GM18858 (cell line): Measurements from ENCODE around the gene METTL21C.

Source experiments
- ATAC-seq: cut with Tn5 transposase; IDR thresholded peaks from one replicate; pipeline ENCODE4 v1.9.1; 2021; ENCODE audit not compliant: unreplicated experiment

METTL21C gene

GRCh38 chr13:102697929-102698648, 3.2 kb upstream of the METTL21C start:
- no peak for ATAC-seq

- ATAC-seq = no peak
Observed at GRCh38 chr13:102697264-102697663, 2.4 kb upstream of the METTL21C start.

GRCh38 chr13:102696465-102696864, 1.6 kb upstream of the METTL21C start:
- ATAC-seq = no peak

GRCh38 chr13:102693776-102694175, 1.1 kb downstream of the METTL21C start:
- ATAC-seq = no peak

- no peak for ATAC-seq
Observed at GRCh38 chr13:102693250-102693649, 1.6 kb downstream of the METTL21C start.

- ATAC-seq = no peak
Observed at GRCh38 chr13:102692491-102692826, 2.4 kb downstream of the METTL21C start.

- no peak for ATAC-seq
Observed at GRCh38 chr13:102690883-102691282, 4.0 kb downstream of the METTL21C start.

- ATAC-seq = no peak
Observed at GRCh38 chr13:102688306-102688973, 6.4 kb downstream of the METTL21C start.

GRCh38 chr13:102687520-102687919, 7.3 kb downstream of the METTL21C start:
- ATAC-seq = no peak

- no peak for ATAC-seq
Observed at GRCh38 chr13:102686024-102686423, 8.8 kb downstream of the METTL21C start.

GRCh38 chr13:102683637-102684036, 11.2 kb downstream of the METTL21C start:
- ATAC-seq = no peak

GRCh38 chr13:102682727-102683126, 12.1 kb downstream of the METTL21C start:
- ATAC-seq = no peak

- no peak for ATAC-seq
Observed at GRCh38 chr13:102682211-102682610, 12.6 kb downstream of the METTL21C start.

GRCh38 chr13:102680842-102681740, 13.8 kb downstream of the METTL21C start:
- ATAC-seq = no peak

- ATAC-seq = no peak
Observed at GRCh38 chr13:102680133-102680717, 14.6 kb downstream of the METTL21C start.

GRCh38 chr13:102679449-102680132, 15.3 kb downstream of the METTL21C start:
- ATAC-seq = no peak

- no peak for ATAC-seq
Observed at GRCh38 chr13:102678339-102679107, 16.3 kb downstream of the METTL21C start.

GRCh38 chr13:102677122-102677521, 17.7 kb downstream of the METTL21C start:
- no peak for ATAC-seq

GRCh38 chr13:102675115-102675514, 19.7 kb downstream of the METTL21C start:
- no peak for ATAC-seq

GRCh38 chr13:102670130-102670529, 24.7 kb downstream of the METTL21C start:
- ATAC-seq = no peak
